Tibial artery (tissue), 4 donors: Measurements from ENCODE around the gene MICU2.

ENCODE experiments used
- DNase-seq, 2 donors: peaks; one replicate each; pipeline ENCODE4 v3.0.0-alpha.2; 2019
- H3K27ac ChIP-seq, 2 donors: fragments of 200-600 bp; sonication (generic) in 1 of 2; 1 replicate in 1 of 2; 2 replicates in 1 of 2; pipeline ENCODE4 v1.5.1; 2018 to 2019; ENCODE audit warnings: mild to moderate bottlenecking in 1 of 2
- H3K27me3 ChIP-seq, 2 donors: fragments of 200-600 bp; sonication (generic) in 1 of 2; one replicate each; pipeline versions ENCODE4 v1.5.1 to v1.6.0; 2016 to 2019
- H3K36me3 ChIP-seq, 3 donors: fragments of 200-600 bp; sonication (generic) in 2 of 3; one replicate each; pipeline ENCODE4 v1.5.1; 2016 to 2019; ENCODE audit warnings: mild to moderate bottlenecking in 2 of 3
- H3K4me1 ChIP-seq, 4 donors: fragments of 200-600 bp; sonication (generic) in 2 of 4; 1 replicate in 3 of 4; 2 replicates in 1 of 4; pipeline ENCODE4 v1.5.1; 2016 to 2019
- H3K4me3 ChIP-seq, 2 donors: fragments of 200-600 bp; sonication (generic) in 1 of 2; 1 replicate in 1 of 2; 2 replicates in 1 of 2; pipeline ENCODE4 v1.5.1; 2018 to 2019; ENCODE audit warnings: mild to moderate bottlenecking in 2 of 2
- H3K9me3 ChIP-seq, 3 donors: fragments of 200-600 bp; sonication (generic) in 1 of 3; one replicate each; pipeline ENCODE4 v1.5.1; 2016 to 2019
- CTCF ChIP-seq, 2 experiments: fragments of 200-600 bp in 1 of 2; fragments of 450-650 bp in 1 of 2; IDR thresholded peaks; one replicate each; pipeline ENCODE4 v1.5.1; 2017 to 2019; ENCODE audit warnings: antibody characterized with exemption in 2 of 2, mild to moderate bottlenecking in 1 of 2, moderate library complexity in 1 of 2
- intact Hi-C: fragments of 100-400 bp; cut with DNase I; formaldehyde crosslinking; loops from one replicate; pipeline ENCODE4 v1.15.0; 2023; ENCODE audit warnings: low total_unique reads

The MICU2 gene

GRCh38 chr13:21465710-21466160 is 138.2 kb downstream of the MICU2 start:
- DNase-seq: no peak
- intact Hi-C loops: no loop called here
- H3K9me3 ChIP-seq: no peaks in the 10 kb centered on the region
- H3K27me3 ChIP-seq: no peaks in the 10 kb centered on the region
- no peaks in the 10 kb centered on the region for H3K36me3 ChIP-seq
- no peak for TF ChIP-seq CTCF (IDR thresholded peaks at IDR 0.05)
- H3K4me3 ChIP-seq: no peak overlapping the region
- no peak overlapping the region for H3K27ac ChIP-seq
- no peaks in the 10 kb centered on the region for H3K4me1 ChIP-seq

GRCh38 chr13:21463424-21463823 is 140.5 kb downstream of the MICU2 start:
- no peaks in the 10 kb centered on the region for H3K9me3 ChIP-seq
- DNase-seq: no peak
- no peak overlapping the region for H3K27ac ChIP-seq
- H3K27me3 ChIP-seq: no peaks in the 10 kb centered on the region
- intact Hi-C loops: no loop called here
- no peak for TF ChIP-seq CTCF (IDR thresholded peaks at IDR 0.05)
- no peaks in the 10 kb centered on the region for H3K36me3 ChIP-seq
- H3K4me1 ChIP-seq: peaks cover 0 to under 1% (median 0%) of the 10 kb centered on the region in 4 donors
- no peak overlapping the region for H3K4me3 ChIP-seq

- DNase-seq: no peak
- no peaks in the 10 kb centered on the region for H3K27me3 ChIP-seq
- no peak overlapping the region for H3K27ac ChIP-seq
- no peaks in the 10 kb centered on the region for H3K36me3 ChIP-seq
- no peaks in the 10 kb centered on the region for H3K9me3 ChIP-seq
- peaks cover 0 to 16% (median 7%) of the 10 kb centered on the region in 4 donors for H3K4me1 ChIP-seq
- no peak for TF ChIP-seq CTCF (IDR thresholded peaks at IDR 0.05)
- H3K4me3 ChIP-seq: no peak overlapping the region
- intact Hi-C loops: no loop called here
These were observed 142.8 kb downstream of the MICU2 start for GRCh38 chr13:21461131-21461530.

GRCh38 chr13:21458813-21459701 is 144.9 kb downstream of the MICU2 start, which contains the start of gene ZDHHC20:
ZDHHC20 (minus strand) TSS chr13:21459303; CDS start chr13:21459171, 132 bp downstream.
- intact Hi-C loops: no loop called here
- peaks cover 0 to 16% (median 7%) of the 10 kb centered on the region in 4 donors for H3K4me1 ChIP-seq
- H3K27ac ChIP-seq: peak within 1 kb of the TSS; percentile 81 to 83
- H3K27me3 ChIP-seq: no peaks in the 10 kb centered on the region
- peak within 1 kb of the TSS; percentile 74 to 87 for H3K4me3 ChIP-seq
- peak; percentile 89 to 95 for DNase-seq
- H3K9me3 ChIP-seq: no peaks in the 10 kb centered on the region
- H3K36me3 ChIP-seq: no peaks in the 10 kb centered on the region
- TF ChIP-seq CTCF (IDR thresholded peaks at IDR 0.05): no peak

GRCh38 chr13:21458451-21458812 is 145.5 kb downstream of the MICU2 start:
- Histone ChIP-seq H3K27ac (peak overlapping the region; percentile 81 to 83), H3K36me3 (no peaks in the 10 kb centered on the region), H3K27me3 (no peaks in the 10 kb centered on the region), H3K4me1 (peaks cover 0 to 16% (median 7%) of the 10 kb centered on the region in 4 donors), H3K9me3 (no peaks in the 10 kb centered on the region), H3K4me3 (peak overlapping the region; percentile 74 to 87)
- no peak for TF ChIP-seq CTCF (IDR thresholded peaks at IDR 0.05)
- no peak for DNase-seq
- intact Hi-C loops: no loop called here
